Skeletal muscle satellite cell (primary cell): ENCODE data around the gene CLN5.

ENCODE experiments used
- H3K27me3 ChIP-seq: 2 replicates; pipeline ENCODE4 v1.7.0; 2013; ENCODE audit warnings: low read length; ENCODE audit not compliant: control insufficient read depth, insufficient read depth
- H3K36me3 ChIP-seq: 2 replicates; pipeline ENCODE4 v1.7.0; 2013; ENCODE audit warnings: mild to moderate bottlenecking, control low read depth, low read length; ENCODE audit not compliant: insufficient read depth
- H3K4me1 ChIP-seq: 2 replicates; pipeline ENCODE4 v1.7.0; 2013; ENCODE audit warnings: low read length; ENCODE audit not compliant: control insufficient read depth, insufficient read depth
- H3K4me2 ChIP-seq: 2 replicates; pipeline ENCODE4 v1.7.0; 2013; ENCODE audit warnings: mild to moderate bottlenecking, low read length
- H3K4me3 ChIP-seq: 2 replicates; pipeline ENCODE4 v1.7.0; 2013; ENCODE audit warnings: low read length
- H3K9ac ChIP-seq: 2 replicates; pipeline ENCODE4 v1.7.0; 2013; ENCODE audit warnings: mild to moderate bottlenecking, low read depth, low read length, moderate library complexity
- H3K9me3 ChIP-seq: replicated peaks from 2 replicates; pipeline ENCODE4 v1.7.0; 2013; ENCODE audit warnings: mild to moderate bottlenecking, control low read depth, low read length

CLN5 gene

GRCh38 chr13:77047649-77048343 is 55.9 kb downstream of the CLN5 start:
- no peaks in the 10 kb centered on the region for H3K9me3 ChIP-seq
- H3K9ac ChIP-seq: no peak overlapping the region
- no peak overlapping the region for H3K4me3 ChIP-seq
- no peaks in the 10 kb centered on the region for H3K27me3 ChIP-seq
- peaks cover 32% of the 10 kb centered on the region for H3K36me3 ChIP-seq
- no peaks in the 10 kb centered on the region for H3K4me1 ChIP-seq
- H3K4me2 ChIP-seq: no peak overlapping the region

DNA sequence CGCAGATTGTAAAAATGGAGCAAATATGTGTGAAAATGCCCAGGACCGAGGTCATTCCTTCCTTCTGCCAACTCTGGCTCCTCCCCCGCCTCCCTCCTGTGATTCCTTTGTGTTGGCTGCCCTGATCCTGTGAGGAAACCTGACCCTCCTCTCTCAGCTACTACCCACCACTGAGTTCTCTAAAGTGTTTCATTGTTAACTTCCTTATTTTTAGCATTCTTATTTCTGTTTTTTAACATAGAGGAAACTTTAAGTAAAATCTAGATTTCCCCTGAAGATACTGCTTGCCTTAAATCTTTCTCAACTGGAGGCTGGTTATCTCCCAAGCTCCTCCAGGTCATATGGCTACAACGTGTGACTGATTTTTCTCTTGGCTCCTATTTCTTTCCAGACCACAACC is 56.8 kb downstream of the CLN5 start:
- peaks cover 37% of the 10 kb centered on the region for H3K36me3 ChIP-seq
- H3K4me3 ChIP-seq: no peak overlapping the region

DNA sequence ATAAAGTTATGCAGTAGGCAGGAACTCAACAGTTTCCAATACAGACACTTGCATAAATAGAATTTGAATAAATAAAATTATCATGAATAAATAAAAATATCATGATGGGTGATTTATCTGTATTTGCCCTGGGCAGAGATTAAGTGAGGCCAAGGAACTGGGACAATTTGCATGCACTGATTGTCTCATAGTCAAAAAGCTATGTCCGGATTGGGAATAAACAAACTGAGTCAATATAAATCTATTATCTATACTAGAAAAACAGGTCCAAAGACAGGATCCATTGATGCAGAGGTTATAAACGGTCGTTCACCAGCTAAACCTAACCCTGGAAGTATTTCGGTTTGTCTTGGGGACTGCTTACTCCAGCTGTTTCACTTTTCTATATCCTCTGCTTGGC is 61.3 kb downstream of the CLN5 start:
- H3K36me3 ChIP-seq: peaks cover 52% of the 10 kb centered on the region
- no peak overlapping the region for H3K9ac ChIP-seq
- no peak overlapping the region for H3K4me2 ChIP-seq
- no peaks in the 10 kb centered on the region for H3K9me3 ChIP-seq
- H3K4me3 ChIP-seq: no peak overlapping the region
- no peaks in the 10 kb centered on the region for H3K27me3 ChIP-seq
- H3K4me1 ChIP-seq: no peaks in the 10 kb centered on the region

More for the DNA sequence above, 56.8 kb downstream of the CLN5 start:
- no peaks in the 10 kb centered on the region for H3K27me3 ChIP-seq
- no peaks in the 10 kb centered on the region for H3K9me3 ChIP-seq
- H3K9ac ChIP-seq: no peak overlapping the region
- no peak overlapping the region for H3K4me2 ChIP-seq
- no peaks in the 10 kb centered on the region for H3K4me1 ChIP-seq
